HEK293 (cell line): ENCODE measurements around the gene WNT11.

ENCODE experiments used
- CTCF ChIP-seq: fragments of 450-650 bp; formaldehyde crosslinking; IDR thresholded peaks from 2 replicates; pipeline ENCODE4 v1.5.1; 2016; ENCODE audit warnings: missing biosample characterization, missing genetic modification characterization
- SETDB1 ChIP-seq: IDR thresholded peaks from one replicate; pipeline ENCODE4 v1.6.1; 2017; ENCODE audit warnings: mild to moderate bottlenecking, low read length, moderate library complexity, mixed read lengths; ENCODE audit not compliant: insufficient read length
- ZBTB7A ChIP-seq: fragments of 450-650 bp; formaldehyde crosslinking; IDR thresholded peaks from 2 replicates; pipeline ENCODE4 v1.5.1; 2016; ENCODE audit warnings: low read depth, missing biosample characterization, missing genetic modification characterization
- ZNF138 ChIP-seq: fragments of 450-650 bp; formaldehyde crosslinking; IDR thresholded peaks from 2 replicates; pipeline ENCODE4 v1.5.1; 2016; ENCODE audit warnings: missing biosample characterization, missing genetic modification characterization, borderline replicate concordance
- ZNF16 ChIP-seq: fragments of 450-650 bp; formaldehyde crosslinking; IDR thresholded peaks from 2 replicates; pipeline ENCODE4 v1.5.1; 2016; ENCODE audit warnings: low read depth, missing biosample characterization, missing genetic modification characterization
- ZNF239 ChIP-seq: fragments of 450-650 bp; formaldehyde crosslinking; IDR thresholded peaks from 2 replicates; pipeline ENCODE4 v1.5.1; 2016; ENCODE audit warnings: missing biosample characterization, missing genetic modification characterization
- ZNF335 ChIP-seq: fragments of 450-650 bp; formaldehyde crosslinking; conservative IDR thresholded peaks from 2 replicates; pipeline ENCODE4 v1.5.1; 2016; ENCODE audit warnings: missing biosample characterization, missing genetic modification characterization
- ZNF48 ChIP-seq: fragments of 450-650 bp; formaldehyde crosslinking; IDR thresholded peaks from 2 replicates; pipeline ENCODE4 v1.5.1; 2016; ENCODE audit warnings: missing biosample characterization, missing genetic modification characterization
- ZNF768 ChIP-seq: fragments of 450-650 bp; formaldehyde crosslinking; IDR thresholded peaks from 2 replicates; pipeline ENCODE4 v1.5.1; 2018; ENCODE audit warnings: missing biosample characterization, mild to moderate bottlenecking, missing genetic modification characterization
- TF ChIP-seq, protein P1 (sequence below): fragments of 450-650 bp; IDR thresholded peaks from 2 replicates; pipeline ENCODE4 v1.5.1; 2018; ENCODE audit warnings: missing biosample characterization, missing genetic modification characterization

GRCh38 chr11:76205252-76206076 is 838 bp downstream of the WNT11 start:
- TF ChIP-seq ZNF48 (tag by site-specific recombination) (no peak), CTCF (tag by site-specific recombination) (no peak), ZNF335 (no peak), SETDB1 (no peak), ZNF239 (no peak), ZBTB7A (tag by site-specific recombination) (no peak), ZNF138 (tag by site-specific recombination) (no peak), ZNF768 (tag by site-specific recombination) (no peak), ZNF16 (tag by site-specific recombination) (no peak)
- TF ChIP-seq, protein P1, sequence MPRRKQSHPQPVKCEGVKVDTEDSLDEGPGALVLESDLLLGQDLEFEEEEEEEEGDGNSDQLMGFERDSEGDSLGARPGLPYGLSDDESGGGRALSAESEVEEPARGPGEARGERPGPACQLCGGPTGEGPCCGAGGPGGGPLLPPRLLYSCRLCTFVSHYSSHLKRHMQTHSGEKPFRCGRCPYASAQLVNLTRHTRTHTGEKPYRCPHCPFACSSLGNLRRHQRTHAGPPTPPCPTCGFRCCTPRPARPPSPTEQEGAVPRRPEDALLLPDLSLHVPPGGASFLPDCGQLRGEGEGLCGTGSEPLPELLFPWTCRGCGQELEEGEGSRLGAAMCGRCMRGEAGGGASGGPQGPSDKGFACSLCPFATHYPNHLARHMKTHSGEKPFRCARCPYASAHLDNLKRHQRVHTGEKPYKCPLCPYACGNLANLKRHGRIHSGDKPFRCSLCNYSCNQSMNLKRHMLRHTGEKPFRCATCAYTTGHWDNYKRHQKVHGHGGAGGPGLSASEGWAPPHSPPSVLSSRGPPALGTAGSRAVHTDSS (tag by site-specific recombination) = no peak
